HepG2 (cell line): ENCODE data around the gene ST3GAL4.

Source experiments
- EP300 ChIP-seq, 3 experiments: sonication (generic) in 1 of 3; formaldehyde crosslinking in 1 of 3; IDR thresholded peaks; 2 replicates each; pipeline versions ENCODE4 v1.5.1 to v1.6.1; 2011 to 2020; ENCODE audit warnings: low read depth in 2 of 3, low read length in 2 of 3, borderline replicate concordance in 1 of 3, improper control_type of control experiment in 1 of 3, mild to moderate bottlenecking in 1 of 3, missing genetic modification reagents in 1 of 3, moderate library complexity in 1 of 3
- GTF3A ChIP-seq: sonication (generic); formaldehyde crosslinking; conservative IDR thresholded peaks from 2 replicates; pipeline ENCODE4 v1.4.0; 2020; ENCODE audit warnings: mild to moderate bottlenecking, missing genetic modification reagents
- IRF1 ChIP-seq: sonication (generic); formaldehyde crosslinking; IDR thresholded peaks from 2 replicates; pipeline ENCODE4 v1.4.0; 2020; ENCODE audit warnings: low read depth, mild to moderate bottlenecking, missing genetic modification reagents
- KLF13 ChIP-seq: sonication (generic); formaldehyde crosslinking; IDR thresholded peaks from 2 replicates; pipeline ENCODE4 v1.4.0; 2020; ENCODE audit warnings: mild to moderate bottlenecking, missing genetic modification reagents
- NFATC3 ChIP-seq: sonication (generic); formaldehyde crosslinking; IDR thresholded peaks from 2 replicates; pipeline ENCODE4 v1.5.1; 2020; ENCODE audit warnings: mild to moderate bottlenecking, missing genetic modification reagents
- PBX2 ChIP-seq: IDR thresholded peaks from 2 replicates; pipeline ENCODE4 v1.6.1; 2016; ENCODE audit warnings: control low read depth
- RNF2 ChIP-seq: fragments of 450-650 bp; conservative IDR thresholded peaks from 2 replicates; pipeline ENCODE4 v1.6.1; 2016; ENCODE audit warnings: low read depth
- TCF7L2 ChIP-seq: IDR thresholded peaks from 2 replicates; pipeline ENCODE4 v1.6.1; 2011; ENCODE audit warnings: mild to moderate bottlenecking, low read depth, low read length, moderate library complexity
- TP53 ChIP-seq: sonication (generic); formaldehyde crosslinking; conservative IDR thresholded peaks from 2 replicates; pipeline ENCODE4 v1.4.0; 2020; ENCODE audit warnings: missing genetic modification reagents

- TF ChIP-seq NFATC3 (CRISPR knock-in tag) (no peak), GTF3A (CRISPR knock-in tag) (no peak), TP53 (CRISPR knock-in tag) (no peak), EP300 (IDR thresholded peaks at IDR 0.05; ENCODE audit: low read depth in 2 of 2, low read length in 2 of 2) (no peak), EP300 (CRISPR knock-in tag; IDR thresholded peaks at IDR 0.05; ENCODE audit: borderline replicate concordance) (no peak), KLF13 (CRISPR knock-in tag) (0 out of 2 replicates have a peak, but pooled peaks have one; percentile 34), TCF7L2 (no peak), PBX2 (no peak), RNF2 (no peak), IRF1 (no peak)
These were observed 709 bp upstream of the ST3GAL4 start for GRCh38 chr11:126354631-126355323.
